HepG2 (cell line): Measurements from ENCODE around the gene GNAS. TPM values are rescaled to one million over a fixed set of nuclear protein-coding genes. Genes with fewer than 3 reads are reported as not detected.

ENCODE experiments used
- AHDC1 ChIP-seq: sonication (generic); formaldehyde crosslinking; IDR thresholded peaks from 2 replicates; pipeline ENCODE4 v1.5.1; 2020; ENCODE audit warnings: mild to moderate bottlenecking, missing genetic modification reagents, borderline replicate concordance
- ARID2 ChIP-seq: sonication (generic); formaldehyde crosslinking; IDR thresholded peaks from 2 replicates; pipeline ENCODE4 v1.8.1; 2022; ENCODE audit warnings: mild to moderate bottlenecking, missing genetic modification reagents, borderline replicate concordance
- DR1 ChIP-seq: sonication (generic); formaldehyde crosslinking; IDR thresholded peaks from 2 replicates; pipeline ENCODE4 v1.8.0; 2021; ENCODE audit warnings: mild to moderate bottlenecking, missing genetic modification reagents, inconsistent platforms
- ETV5 ChIP-seq: IDR thresholded peaks from 2 replicates; pipeline ENCODE4 v1.6.1; 2018; ENCODE audit warnings: missing biosample characterization, missing genetic modification reagents, inconsistent platforms, borderline replicate concordance
- FIP1L1 ChIP-seq: fragments of 200-400 bp; formaldehyde crosslinking; IDR thresholded peaks from 2 replicates; pipeline ENCODE4 v1.6.1; 2018; ENCODE audit warnings: low read depth, mild to moderate bottlenecking, low read length, moderate library complexity, borderline replicate concordance; ENCODE audit not compliant: insufficient read depth
- GRHL1 ChIP-seq: sonication (generic); formaldehyde crosslinking; conservative IDR thresholded peaks from 2 replicates; pipeline ENCODE4 v1.8.0; 2022; ENCODE audit warnings: missing genetic modification reagents
- HOXA7 ChIP-seq: sonication (generic); formaldehyde crosslinking; IDR thresholded peaks from 2 replicates; pipeline ENCODE4 v1.8.1; 2022; ENCODE audit warnings: mild to moderate bottlenecking, missing genetic modification reagents, moderate library complexity
- NCOA5 ChIP-seq: sonication (generic); formaldehyde crosslinking; IDR thresholded peaks from 2 replicates; pipeline ENCODE4 v1.4.0; 2020; ENCODE audit warnings: missing genetic modification reagents
- RAD21 ChIP-seq: fragments of 450-650 bp; formaldehyde crosslinking; IDR thresholded peaks from 2 replicates; pipeline ENCODE4 v1.5.0; 2020; ENCODE audit warnings: mild to moderate bottlenecking
- SOX13 ChIP-seq, 3 experiments: fragments of 450-650 bp in 1 of 3; sonication (generic) in 1 of 3; formaldehyde crosslinking in 1 of 3; IDR thresholded peaks in 2 of 3; conservative IDR thresholded peaks in 1 of 3; 2 replicates each; pipeline versions ENCODE4 v1.5.0 to v1.6.1; 2016 to 2020; ENCODE audit warnings: antibody characterized with exemption in 1 of 3, mild to moderate bottlenecking in 1 of 3, missing compliant biosample characterization in 1 of 3, missing genetic modification reagents in 1 of 3, moderate library complexity in 1 of 3
- SRY ChIP-seq: sonication (generic); formaldehyde crosslinking; IDR thresholded peaks from 2 replicates; pipeline ENCODE4 v1.8.0; 2022; ENCODE audit warnings: mild to moderate bottlenecking, missing genetic modification reagents
- SSRP1 ChIP-seq: IDR thresholded peaks from 2 replicates; pipeline ENCODE4 v1.6.1; 2016; ENCODE audit warnings: control low read depth
- ZMYM3 ChIP-seq: sonication (generic); formaldehyde crosslinking; IDR thresholded peaks from 2 replicates; pipeline ENCODE4 v1.5.1; 2020; ENCODE audit warnings: mild to moderate bottlenecking, missing genetic modification reagents
- ZNF260 ChIP-seq: sonication (generic); formaldehyde crosslinking; IDR thresholded peaks from 2 replicates; pipeline ENCODE4 v1.4.0; 2020; ENCODE audit warnings: missing genetic modification reagents, low read depth, mild to moderate bottlenecking, borderline replicate concordance
- ZNF501 ChIP-seq: sonication (generic); formaldehyde crosslinking; IDR thresholded peaks from 2 replicates; pipeline ENCODE4 v1.5.1; 2020; ENCODE audit warnings: mild to moderate bottlenecking, moderate library complexity, missing genetic modification reagents
- ZNF530 ChIP-seq: sonication (generic); formaldehyde crosslinking; IDR thresholded peaks from 2 replicates; pipeline ENCODE4 v1.5.0; 2020; ENCODE audit warnings: low read depth, mild to moderate bottlenecking, missing genetic modification reagents
- ZNF572 ChIP-seq: sonication (generic); formaldehyde crosslinking; IDR thresholded peaks from 2 replicates; pipeline ENCODE4 v1.5.1; 2020; ENCODE audit warnings: mild to moderate bottlenecking, missing genetic modification reagents
- ZNF577 ChIP-seq: sonication (generic); formaldehyde crosslinking; IDR thresholded peaks from 2 replicates; pipeline ENCODE4 v1.4.0; 2020; ENCODE audit warnings: mild to moderate bottlenecking, low read depth, missing genetic modification reagents, borderline replicate concordance
- ZNF619 ChIP-seq: sonication (generic); formaldehyde crosslinking; IDR thresholded peaks from 2 replicates; pipeline ENCODE4 v1.4.0; 2020; ENCODE audit warnings: mild to moderate bottlenecking, missing genetic modification reagents
- ZNF777 ChIP-seq: sonication (generic); formaldehyde crosslinking; IDR thresholded peaks from 2 replicates; pipeline ENCODE4 v1.4.0; 2020; ENCODE audit warnings: missing genetic modification reagents
- ZNF781 ChIP-seq: sonication (generic); formaldehyde crosslinking; IDR thresholded peaks from 2 replicates; pipeline ENCODE4 v1.5.1; 2020; ENCODE audit warnings: borderline replicate concordance, mild to moderate bottlenecking, missing genetic modification reagents; ENCODE audit errors: not compliant biosample characterization
- ZNF790 ChIP-seq: sonication (generic); formaldehyde crosslinking; IDR thresholded peaks from 2 replicates; pipeline ENCODE4 v1.8.0; 2022; ENCODE audit warnings: missing genetic modification reagents, mild to moderate bottlenecking, borderline replicate concordance
- ZNF883 ChIP-seq: sonication (generic); formaldehyde crosslinking; IDR thresholded peaks from 2 replicates; pipeline ENCODE4 v1.5.1; 2020; ENCODE audit warnings: mild to moderate bottlenecking, missing genetic modification reagents; ENCODE audit errors: not compliant biosample characterization
- polyA plus RNA-seq, 8 experiments: library from polyadenylated mRNA; depleted of rRNA in 3 of 8; stranded (reverse) in 7 of 8; unstranded in 1 of 8; fragments of >200 nt; fragmentation: Illumina TruSeq in 4 of 8; extraction: Trizol in 4 of 8; gene quantifications; 2 replicates each; pipeline versions ENCODE4 v1.2.1 to v1.2.3, GENCODE V29; 2011 to 2016; ENCODE audit warnings: low read depth in 4 of 8, missing spikeins in 1 of 8, mixed read lengths in 1 of 8; ENCODE audit not compliant: insufficient read depth in 1 of 8
- total RNA-seq, 5 experiments: library from RNA; depleted of rRNA; stranded (reverse); fragments of >200 nt; fragmentation: Illumina TruSeq; extraction: Trizol; gene quantifications; 2 replicates each; pipeline ENCODE4 v1.2.3, GENCODE V29; 2016; ENCODE audit warnings: low read depth in 1 of 5

The GNAS gene
- total and polyA plus RNA-seq, 2 of the 13 experiments (the other 11 are each of a cell fraction or from before 2014, with no cell fraction given): 407 to 1,008 TPM

GRCh38 chr20:58889798-58890517 lies 37.4 kb downstream of the GNAS start (continued):
- TF ChIP-seq GRHL1 (CRISPR knock-in tag) (no peak), ZNF790 (CRISPR knock-in tag) (no peak), ZNF577 (CRISPR knock-in tag) (no peak), ZNF260 (CRISPR knock-in tag) (no peak), ZMYM3 (CRISPR knock-in tag) (no peak), HOXA7 (CRISPR knock-in tag) (no peak), ZNF777 (CRISPR knock-in tag) (peak; percentile 91), NCOA5 (CRISPR knock-in tag) (no peak), ZNF501 (CRISPR knock-in tag) (no peak), ARID2 (CRISPR knock-in tag) (peak; percentile 83), RAD21 (CRISPR knock-in tag) (no peak), ZNF572 (CRISPR knock-in tag) (no peak), ZNF530 (CRISPR knock-in tag) (no peak), SRY (CRISPR knock-in tag) (no peak), ZNF619 (CRISPR knock-in tag) (no peak), SOX13 (IDR thresholded peaks at IDR 0.05) (no peak), SOX13 (CRISPR knock-in tag; conservative IDR thresholded peaks at IDR 0.05 in 1 of 2, IDR thresholded peaks at IDR 0.05 in 1 of 2) (no peak), ZNF883 (CRISPR knock-in tag) (no peak), ZNF781 (CRISPR knock-in tag) (no peak), ETV5 (CRISPR knock-in tag) (no peak), DR1 (CRISPR knock-in tag) (no peak), SSRP1 (CRISPR knock-in tag) (no peak), FIP1L1 (no peak), AHDC1 (CRISPR knock-in tag) (no peak)
